TTC549 (cell line): ENCODE data around the gene OR11H7.
"Not testable (repeated sequence)": the region's sequence is repeated elsewhere in the genome, so short reads cannot be mapped to it uniquely, and the experiment has no call there.

Experiments used
- FAIRE-seq: peaks from 2 replicates; lab custom pipeline; 2012; peaks lifted over from hg19 to GRCh38; lab: Jason Lieb, UNC

Gene OR11H7

GRCh38 chr14:20228681-20229080 lies at the start of gene OR11H7:
Gene OR11H7 (plus strand): TSS chr14:20228981.
- FAIRE-seq: no peak

DNA sequence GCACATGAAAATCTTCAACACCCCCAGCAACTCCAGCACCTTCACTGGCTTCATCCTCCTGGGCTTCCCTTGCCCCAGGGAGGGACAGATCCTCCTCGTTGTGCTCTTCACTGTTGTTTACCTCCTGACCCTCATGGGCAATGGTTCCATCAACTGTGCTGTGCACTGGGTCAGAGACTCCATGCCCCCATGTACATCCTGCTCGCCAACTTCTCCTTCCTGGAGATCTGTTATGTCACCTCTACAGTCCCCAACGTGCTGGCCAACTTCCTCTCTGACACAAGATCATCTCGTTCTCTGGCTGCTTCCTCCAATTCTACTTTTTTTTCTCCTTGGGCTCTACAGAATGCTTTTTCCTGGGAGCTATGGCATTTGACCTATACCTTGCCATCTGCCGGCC lies 49.6 kb upstream of the OR11H7 start:
- no peak for FAIRE-seq

- FAIRE-seq: no peak
Measured at GRCh38 chr14:20179880-20180279, 48.9 kb upstream of the OR11H7 start.

GRCh38 chr14:20180486-20180885 lies 48.3 kb upstream of the OR11H7 start:
- FAIRE-seq: no peak

DNA sequence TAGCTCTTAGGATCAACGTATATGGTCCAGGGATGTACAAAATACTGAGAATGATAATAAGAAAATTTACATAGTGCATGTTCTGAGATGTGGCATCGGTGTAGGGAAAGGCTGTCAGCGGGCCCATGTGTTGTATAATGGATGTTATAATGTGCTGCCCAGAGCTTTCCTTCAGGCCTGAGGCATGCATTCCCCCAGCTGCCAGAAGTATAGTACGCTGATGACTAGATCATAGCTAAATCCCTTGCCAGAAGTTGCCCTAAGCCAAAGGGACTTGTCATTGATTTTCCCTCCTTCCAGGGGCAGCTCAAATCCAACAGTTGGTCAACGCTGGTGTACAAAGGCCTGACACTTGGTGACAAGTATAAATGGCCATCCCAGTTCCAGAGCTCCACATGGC lies 44.6 kb upstream of the OR11H7 start:
- FAIRE-seq: no peak

DNA sequence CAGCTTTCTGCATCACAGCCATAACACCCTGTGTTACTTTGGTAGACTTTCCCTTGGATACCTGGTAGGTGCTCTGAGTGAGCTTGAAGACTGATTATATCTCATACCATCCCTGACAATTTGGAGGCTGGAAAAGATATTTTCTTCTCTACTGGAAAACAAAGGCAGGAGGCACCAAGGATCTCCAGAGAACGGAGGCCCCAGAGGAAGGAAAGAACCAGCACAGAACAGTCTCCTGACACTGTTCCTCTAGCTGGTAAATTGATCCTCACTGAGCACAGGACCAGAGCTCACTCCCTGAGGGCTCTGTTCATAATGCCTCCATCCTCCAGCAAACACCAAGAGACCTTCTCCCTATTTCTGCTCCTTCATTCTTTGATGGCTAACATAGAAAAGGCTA lies 38.2 kb upstream of the OR11H7 start, which contains the start of gene OR11G2:
TSS of gene OR11G2 (plus strand) at position 301 of the 400 bp plus-strand sequence. CDS start 6,542 bp downstream, outside the sequence.
- no peak for FAIRE-seq

GRCh38 chr14:20191396-20191795 lies 37.4 kb upstream of the OR11H7 start:
- FAIRE-seq: no peak

- FAIRE-seq: no peak
Measured at GRCh38 chr14:20194101-20194500, 34.7 kb upstream of the OR11H7 start.

DNA sequence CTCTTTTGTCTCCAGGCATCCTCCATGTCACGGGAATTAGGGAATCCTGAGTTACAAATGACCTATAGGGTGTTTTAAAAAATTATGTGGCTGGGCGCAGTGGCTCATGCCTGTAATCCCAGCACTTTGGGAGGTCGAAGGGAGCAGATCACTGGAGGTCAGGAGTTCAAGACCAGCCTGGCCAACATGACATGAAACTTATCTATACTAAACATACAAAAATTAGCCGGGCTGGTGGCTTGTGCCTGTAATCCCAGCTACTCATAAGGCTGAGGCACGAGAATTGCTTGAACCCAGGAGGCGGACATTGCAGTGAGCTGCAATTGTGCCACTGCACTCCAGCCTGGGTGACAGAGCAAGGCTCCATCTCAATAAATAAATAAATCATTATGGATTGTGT lies 33.6 kb upstream of the OR11H7 start:
- FAIRE-seq: not testable (repeated sequence)

- no peak for FAIRE-seq
Measured at GRCh38 chr14:20195911-20196310, 32.9 kb upstream of the OR11H7 start.

- no peak for FAIRE-seq
Measured at GRCh38 chr14:20197459-20197858, 31.3 kb upstream of the OR11H7 start.

GRCh38 chr14:20198991-20199390 lies 29.8 kb upstream of the OR11H7 start:
- FAIRE-seq: no peak

DNA sequence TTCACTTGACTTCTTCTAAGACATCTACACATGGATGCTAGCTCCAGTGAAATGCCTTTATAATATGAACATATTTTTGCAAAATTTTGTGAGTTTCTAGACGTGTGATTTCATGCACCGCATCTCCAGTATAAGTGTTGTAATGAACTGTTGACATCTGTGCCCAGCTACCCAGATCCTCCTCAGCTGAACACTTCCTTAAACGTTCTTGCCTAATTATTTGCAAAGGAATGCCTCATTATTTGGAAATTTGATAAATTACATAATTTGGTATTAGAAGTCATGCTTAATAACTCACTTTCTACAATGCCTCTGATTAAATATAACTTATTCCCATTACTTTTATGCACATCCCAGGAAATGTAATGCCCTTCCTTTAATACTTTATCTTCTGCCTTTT lies 24.1 kb upstream of the OR11H7 start:
- no peak for FAIRE-seq

DNA sequence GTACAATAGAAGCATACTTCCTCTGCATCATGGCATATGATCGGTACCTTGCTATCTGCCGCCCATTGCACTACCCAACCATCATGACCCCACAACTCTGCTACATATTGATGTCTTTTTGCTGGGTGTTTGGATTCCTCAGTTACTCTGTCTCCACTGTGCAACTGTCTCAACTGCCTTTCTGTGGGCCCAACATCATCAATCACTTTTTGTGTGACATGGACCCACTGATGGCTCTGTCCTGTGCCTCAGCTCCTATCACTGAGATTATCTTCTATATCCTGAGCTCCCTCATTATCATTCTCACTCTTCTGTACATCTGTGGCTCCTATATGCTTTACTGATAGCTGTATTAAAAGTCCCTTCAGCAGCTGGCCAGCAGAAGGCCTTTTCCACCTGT lies 19.2 kb upstream of the OR11H7 start:
- FAIRE-seq: no peak

- FAIRE-seq: not testable (repeated sequence)
Measured at GRCh38 chr14:20212406-20212805, 16.4 kb upstream of the OR11H7 start.

DNA sequence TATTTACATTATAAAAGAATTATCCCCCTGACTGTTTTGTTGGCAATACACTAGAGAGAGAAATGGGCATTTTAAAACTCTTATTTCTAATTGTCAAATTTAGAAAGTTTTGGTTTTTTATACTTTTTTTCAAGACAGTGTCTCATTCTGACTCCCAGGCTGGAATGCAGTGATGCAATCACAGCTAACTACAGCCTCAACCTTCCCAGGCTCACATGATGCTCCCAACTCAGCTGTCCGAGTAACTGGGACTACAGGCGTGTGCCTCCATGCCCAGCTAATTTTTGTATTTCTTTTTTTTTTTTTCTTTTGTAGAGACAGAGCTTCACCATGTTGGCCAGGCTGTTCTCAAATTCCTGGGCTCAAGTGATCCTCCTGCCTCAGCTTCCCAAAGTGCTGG lies 13.6 kb upstream of the OR11H7 start:
- no peak for FAIRE-seq

- no peak for FAIRE-seq
Measured at GRCh38 chr14:20219033-20219432, 9.7 kb upstream of the OR11H7 start.

DNA sequence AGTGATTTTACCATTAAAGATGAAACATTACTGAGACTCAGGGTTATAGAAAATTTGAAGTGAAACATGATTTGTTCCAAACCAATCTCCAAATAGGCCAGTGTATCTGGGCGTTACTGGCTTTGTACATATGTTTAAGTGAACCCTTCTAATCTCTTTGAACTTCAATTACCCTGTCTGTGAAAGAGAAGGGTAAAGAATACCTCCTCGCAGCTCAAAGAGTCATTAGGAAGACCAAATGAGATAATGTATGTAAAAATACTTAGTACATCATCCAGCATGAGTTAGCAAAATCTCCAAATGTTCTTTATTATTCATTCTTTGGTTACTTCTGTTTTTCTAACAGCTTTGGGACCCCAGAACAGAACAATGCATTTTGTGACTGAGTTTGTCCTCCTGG lies 5.4 kb upstream of the OR11H7 start, which contains the start of gene OR11H6:
TSS of gene OR11H6 (plus strand) at position 301 of the 400 bp plus-strand sequence. CDS start at position 301, 0 bp downstream.
- FAIRE-seq: no peak

DNA sequence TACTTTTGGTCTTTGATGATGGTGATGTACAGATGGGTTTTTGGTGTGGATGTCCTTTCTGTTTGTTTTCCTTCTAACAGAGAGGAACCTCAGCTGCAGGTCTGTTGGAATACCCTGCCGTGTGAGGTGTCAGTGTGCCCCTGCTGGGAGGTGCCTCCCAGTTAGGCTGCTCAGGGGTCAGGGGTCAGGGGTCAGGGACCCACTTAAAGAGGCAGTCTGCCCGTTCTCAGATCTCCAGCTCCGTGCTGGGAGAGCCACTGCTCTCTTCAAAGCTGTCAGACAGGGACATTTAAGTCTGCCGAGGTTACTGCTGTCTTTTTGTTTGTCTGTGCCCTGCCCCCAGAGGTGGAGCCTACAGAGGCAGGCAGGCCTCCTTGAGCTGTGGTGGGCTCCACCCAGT lies 6.6 kb downstream of the OR11H7 start:
- not testable (repeated sequence) for FAIRE-seq

DNA sequence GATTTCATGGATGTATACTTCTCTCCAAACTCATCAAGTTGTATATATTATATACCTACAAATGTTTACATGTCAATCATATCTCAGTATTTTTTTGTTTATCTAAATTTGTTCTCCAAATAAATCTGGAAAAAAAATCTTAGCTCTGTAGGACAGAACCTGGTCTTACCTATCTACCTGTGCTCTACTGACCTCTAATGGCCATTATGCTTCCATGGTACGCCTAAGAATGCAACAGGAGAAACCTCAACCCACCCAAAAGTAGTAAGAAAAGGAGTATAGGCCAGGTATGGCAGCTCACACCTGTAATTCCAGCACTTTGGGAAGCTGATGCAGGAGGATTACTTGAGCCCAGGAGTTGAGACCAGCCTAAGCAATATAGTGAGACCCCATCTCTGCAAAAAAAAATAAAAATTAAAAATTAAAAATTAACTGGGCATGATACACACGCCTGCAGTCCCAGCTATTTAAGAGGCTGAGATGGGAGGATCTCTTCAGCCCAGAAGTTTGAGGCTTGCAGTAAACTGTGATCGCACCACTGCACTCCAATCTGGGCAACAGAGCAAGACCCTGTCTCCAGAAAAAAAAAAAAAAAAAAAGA lies 19.0 kb downstream of the OR11H7 start:
- FAIRE-seq: no peak

- no peak for FAIRE-seq
Measured at GRCh38 chr14:20262642-20263128, 33.9 kb downstream of the OR11H7 start.

GRCh38 chr14:20264361-20264760 lies 35.6 kb downstream of the OR11H7 start:
- not testable (repeated sequence) for FAIRE-seq

DNA sequence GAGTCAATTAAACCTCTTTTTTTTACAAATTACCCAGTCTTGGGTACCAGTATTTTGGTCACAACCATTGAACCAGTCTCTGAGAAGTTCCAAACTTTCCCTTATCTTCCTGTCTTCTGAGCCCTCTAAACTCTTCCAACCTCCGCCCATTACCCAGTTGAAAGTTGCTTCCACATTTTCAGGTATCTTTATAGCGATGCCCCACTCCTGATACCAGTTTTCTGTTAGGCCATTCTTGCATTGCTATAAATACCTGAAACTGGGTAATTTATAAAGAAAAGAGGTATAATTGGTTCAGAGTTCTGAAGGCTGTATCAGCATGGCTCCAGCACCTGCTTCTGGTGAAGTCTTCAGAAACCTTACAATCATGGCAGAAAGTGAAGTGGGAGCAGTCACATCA lies 45.3 kb downstream of the OR11H7 start:
- no peak for FAIRE-seq

DNA sequence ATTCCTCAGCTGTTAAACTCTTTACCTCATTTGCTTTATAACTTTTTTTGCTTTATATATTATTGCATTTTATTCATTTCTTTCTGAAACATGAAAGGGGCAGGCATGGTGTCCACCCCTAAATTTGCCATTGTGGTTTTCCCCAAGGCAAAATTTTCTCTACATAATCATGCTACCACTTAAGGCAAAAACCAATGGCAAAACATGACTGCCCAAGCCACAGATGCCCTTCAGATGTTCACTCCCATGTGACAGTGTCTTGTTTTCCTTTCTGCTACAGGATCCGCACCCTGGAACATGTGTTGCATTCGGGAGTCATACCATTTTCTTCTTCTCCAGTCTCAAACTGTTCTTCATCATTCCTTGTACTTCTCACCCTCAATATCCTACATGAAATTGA lies 48.6 kb downstream of the OR11H7 start:
- FAIRE-seq: no peak
